22Rv1 (cell line): ENCODE measurements around the gene PEX11B.

ENCODE experiments used
- CTCF ChIP-seq: fragments of 450-650 bp; IDR thresholded peaks from 2 replicates; pipeline ENCODE4 v1.5.1; 2017; ENCODE audit warnings: mild to moderate bottlenecking
- ZFX ChIP-seq: fragments of 450-650 bp; IDR thresholded peaks from 2 replicates; pipeline ENCODE4 v1.6.1; 2017; ENCODE audit warnings: antibody characterized with exemption, borderline replicate concordance

DNA sequence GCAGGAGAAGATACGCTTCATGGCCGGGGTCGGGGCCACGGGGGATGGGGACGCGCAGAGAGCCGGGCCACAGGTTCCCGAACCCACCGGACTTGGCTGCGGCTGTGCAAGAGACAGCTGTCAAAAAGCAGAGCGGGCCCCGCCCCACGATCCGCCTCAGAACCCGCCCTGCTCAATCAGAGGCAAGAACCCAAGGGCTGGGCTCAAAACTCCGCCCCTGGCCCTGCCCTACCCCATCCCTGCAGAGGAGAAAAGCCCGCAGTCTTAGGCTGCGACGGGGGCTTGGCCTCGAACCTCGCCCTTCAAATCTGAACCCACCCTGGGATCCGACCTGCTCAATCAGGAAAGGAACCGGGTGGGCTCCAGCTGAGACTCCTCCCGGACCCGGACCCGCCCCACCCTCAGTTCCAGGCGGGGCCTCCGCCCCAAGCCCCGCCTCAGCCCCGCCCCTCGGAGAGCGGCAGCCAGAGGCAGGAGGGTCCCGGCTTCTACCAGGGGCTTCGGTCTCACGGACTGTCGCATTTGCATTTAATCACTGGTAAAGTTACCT, 32.7 kb downstream of the PEX11B start, which contains the start of gene ANKRD35:
- TF ChIP-seq CTCF, result no peak
- TF ChIP-seq ZFX, result no peak
